Thyroid gland (tissue), 4 donors: Measurements from ENCODE around the gene PLPPR5.

ENCODE experiments used
- POLR2A ChIP-seq, 2 donors: fragments of 450-650 bp; IDR thresholded peaks; one replicate each; pipeline ENCODE4 v1.6.1; 2017; ENCODE audit warnings: antibody characterized with exemption in 2 of 2, mild to moderate bottlenecking in 2 of 2, moderate library complexity in 1 of 2
- TF ChIP-seq, protein P1 (sequence below), 6 experiments: fragments of 200-600 bp in 3 of 6; fragments of 450-650 bp in 3 of 6; sonication (generic) in 3 of 6; IDR thresholded peaks; one replicate each; pipeline ENCODE4 v1.5.1; 2016 to 2019; ENCODE audit warnings: antibody characterized with exemption in 6 of 6, mild to moderate bottlenecking in 2 of 6, inconsistent platforms in 1 of 6, moderate library complexity in 1 of 6

DNA sequence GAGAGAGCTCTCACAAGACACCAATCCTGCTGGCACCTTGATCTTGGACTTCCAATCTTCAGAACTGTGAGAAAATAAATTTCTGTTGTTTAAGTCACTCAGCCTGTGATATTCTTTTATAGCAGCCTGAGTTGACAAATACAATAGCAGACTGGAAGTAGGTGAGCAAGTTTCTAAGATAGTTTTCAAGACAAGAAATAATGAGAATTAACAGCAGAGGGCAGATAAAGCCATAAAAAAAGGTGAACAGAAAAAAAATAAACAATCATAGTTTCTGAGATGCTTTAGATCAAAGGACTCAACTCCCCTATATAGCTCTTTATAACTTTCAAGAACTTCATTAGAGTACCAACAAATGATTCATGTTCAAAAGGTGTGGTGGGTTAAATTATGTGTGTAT, 119.8 kb downstream of the PLPPR5 start:
- TF ChIP-seq, protein P1, sequence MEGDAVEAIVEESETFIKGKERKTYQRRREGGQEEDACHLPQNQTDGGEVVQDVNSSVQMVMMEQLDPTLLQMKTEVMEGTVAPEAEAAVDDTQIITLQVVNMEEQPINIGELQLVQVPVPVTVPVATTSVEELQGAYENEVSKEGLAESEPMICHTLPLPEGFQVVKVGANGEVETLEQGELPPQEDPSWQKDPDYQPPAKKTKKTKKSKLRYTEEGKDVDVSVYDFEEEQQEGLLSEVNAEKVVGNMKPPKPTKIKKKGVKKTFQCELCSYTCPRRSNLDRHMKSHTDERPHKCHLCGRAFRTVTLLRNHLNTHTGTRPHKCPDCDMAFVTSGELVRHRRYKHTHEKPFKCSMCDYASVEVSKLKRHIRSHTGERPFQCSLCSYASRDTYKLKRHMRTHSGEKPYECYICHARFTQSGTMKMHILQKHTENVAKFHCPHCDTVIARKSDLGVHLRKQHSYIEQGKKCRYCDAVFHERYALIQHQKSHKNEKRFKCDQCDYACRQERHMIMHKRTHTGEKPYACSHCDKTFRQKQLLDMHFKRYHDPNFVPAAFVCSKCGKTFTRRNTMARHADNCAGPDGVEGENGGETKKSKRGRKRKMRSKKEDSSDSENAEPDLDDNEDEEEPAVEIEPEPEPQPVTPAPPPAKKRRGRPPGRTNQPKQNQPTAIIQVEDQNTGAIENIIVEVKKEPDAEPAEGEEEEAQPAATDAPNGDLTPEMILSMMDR (IDR thresholded peaks at IDR 0.05) = no peak
- TF ChIP-seq POLR2A (IDR thresholded peaks at IDR 0.05) = no peak
